ENCODE results near the gene SLC39A8. TPM values are rescaled to one million over a fixed set of nuclear protein-coding genes. Genes with fewer than 3 reads are reported as not detected.

The SLC39A8 gene
- polyA plus RNA-seq, 4 donors: 2.5 to 15.0 (median 6.2) TPM

DNA sequence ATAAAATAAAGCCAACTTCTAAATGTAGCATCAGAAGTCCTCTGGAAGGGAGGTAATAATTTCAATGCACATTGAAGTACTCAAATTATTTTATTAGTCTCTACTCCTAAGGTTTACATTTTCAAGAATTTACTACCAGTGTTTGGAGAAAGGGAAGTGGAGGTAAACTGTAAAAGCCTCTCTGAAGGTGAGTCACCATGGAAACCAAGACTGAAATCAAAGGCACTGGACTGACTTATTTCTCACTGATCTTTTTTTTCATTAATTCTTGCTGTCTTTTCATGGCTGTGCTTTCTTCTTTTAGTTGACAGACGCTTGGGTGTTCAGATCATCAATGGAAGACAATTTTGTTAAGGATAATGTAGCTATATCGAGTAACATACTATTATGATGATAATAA lies 9.7 kb downstream of the SLC39A8 start:
- DNase-seq (no peak), FAIRE-seq (no peak)
- Histone ChIP-seq H3K27me3 (ENCODE audit: control insufficient read depth in 3 of 3, insufficient read depth in 3 of 3, low read length in 3 of 3) (no peaks in the 10 kb centered on the region), H3K27ac (ENCODE audit: low read depth in 1 of 3, low read length in 2 of 3) (no peak overlapping the region), H3K36me3 (ENCODE audit: control insufficient read depth in 3 of 3, insufficient read depth in 2 of 3, low read depth in 1 of 3, low read length in 3 of 3) (no peaks in the 10 kb centered on the region), H3K9me3 (ENCODE audit: control insufficient read depth in 2 of 2, insufficient read depth in 1 of 2, low read depth in 1 of 2, low read length in 1 of 2) (no peaks in the 10 kb centered on the region), H3K4me1 (ENCODE audit: control insufficient read depth in 3 of 3, insufficient read depth in 2 of 3, low read depth in 1 of 3, low read length in 2 of 3) (no peaks in the 10 kb centered on the region), H3K4me3 (ENCODE audit: low read depth in 1 of 3, low read length in 3 of 3) (no peak overlapping the region)
- 94 to 98% (median 97%) methylated on average over 2 of the region's 2 CpGs for WGBS, 3 donors

DNA sequence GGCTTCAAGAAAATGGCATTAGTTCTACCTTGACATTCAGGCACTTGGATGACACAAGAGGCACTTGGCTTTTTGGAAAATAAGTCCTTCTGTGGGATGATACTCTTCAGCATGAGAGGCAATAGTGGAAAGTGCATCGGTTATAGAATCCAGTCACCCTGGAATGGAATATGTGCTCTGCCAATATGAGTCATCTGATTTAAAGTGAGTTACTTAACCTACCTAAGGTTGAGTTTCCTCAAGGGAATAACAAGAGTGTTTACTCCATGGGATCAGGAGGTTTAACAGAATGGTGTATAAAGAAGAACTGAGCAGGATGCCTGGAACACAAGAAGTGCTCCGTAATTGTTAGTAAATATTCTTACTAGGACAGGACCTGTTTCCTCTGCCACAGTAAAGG lies 10.7 kb downstream of the SLC39A8 start:
- no peaks in the 10 kb centered on the region for H3K9me3 ChIP-seq (ENCODE audit: control insufficient read depth in 2 of 2, insufficient read depth in 1 of 2, low read depth in 1 of 2, low read length in 1 of 2)
- no peaks in the 10 kb centered on the region for H3K36me3 ChIP-seq (ENCODE audit: control insufficient read depth in 3 of 3, insufficient read depth in 2 of 3, low read depth in 1 of 3, low read length in 3 of 3)
- no peak overlapping the region for H3K27ac ChIP-seq (ENCODE audit: low read depth in 1 of 3, low read length in 2 of 3)
- no peak for FAIRE-seq
- H3K27me3 ChIP-seq (ENCODE audit: control insufficient read depth in 3 of 3, insufficient read depth in 3 of 3, low read length in 3 of 3): no peaks in the 10 kb centered on the region
- no peaks in the 10 kb centered on the region for H3K4me1 ChIP-seq (ENCODE audit: control insufficient read depth in 3 of 3, insufficient read depth in 2 of 3, low read depth in 1 of 3, low read length in 2 of 3)
- no peak for DNase-seq
- H3K4me3 ChIP-seq (ENCODE audit: low read depth in 1 of 3, low read length in 3 of 3): no peak overlapping the region
- 92 to 94% (median 93%) methylated on average over 2 of the region's 2 CpGs for WGBS, 3 donors

DNA sequence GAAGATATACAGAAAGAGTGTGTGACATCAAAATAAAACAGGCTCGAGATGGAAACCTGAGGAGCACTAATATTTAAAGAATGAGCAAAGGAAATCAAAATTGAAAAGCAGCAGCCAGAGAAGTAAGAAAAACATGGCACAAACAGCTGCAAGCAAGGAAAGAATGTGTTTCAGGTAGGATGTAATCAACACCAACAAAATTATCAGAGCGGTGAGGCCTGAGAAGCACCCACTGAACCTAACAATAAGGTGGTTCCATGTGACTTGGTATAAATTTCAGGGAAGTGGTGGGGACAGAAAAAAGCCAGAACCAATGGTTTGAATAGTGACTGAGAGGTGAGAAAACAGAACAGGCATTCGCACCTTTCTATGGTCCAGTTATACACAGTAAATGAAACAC lies 11.5 kb downstream of the SLC39A8 start:
- no peaks in the 10 kb centered on the region for H3K36me3 ChIP-seq (ENCODE audit: control insufficient read depth in 3 of 3, insufficient read depth in 2 of 3, low read depth in 1 of 3, low read length in 3 of 3)
- no peaks in the 10 kb centered on the region for H3K27me3 ChIP-seq (ENCODE audit: control insufficient read depth in 3 of 3, insufficient read depth in 3 of 3, low read length in 3 of 3)
- H3K4me3 ChIP-seq (ENCODE audit: low read depth in 1 of 3, low read length in 3 of 3): no peak overlapping the region
- 92 to 97% (median 96%) methylated on average over 3 of the region's 3 CpGs for WGBS, 3 donors
- no peak for FAIRE-seq
- H3K4me1 ChIP-seq (ENCODE audit: control insufficient read depth in 3 of 3, insufficient read depth in 2 of 3, low read depth in 1 of 3, low read length in 2 of 3): no peaks in the 10 kb centered on the region
- H3K9me3 ChIP-seq (ENCODE audit: control insufficient read depth in 2 of 2, insufficient read depth in 1 of 2, low read depth in 1 of 2, low read length in 1 of 2): no peaks in the 10 kb centered on the region
- DNase-seq: no peak
- H3K27ac ChIP-seq (ENCODE audit: low read depth in 1 of 3, low read length in 2 of 3): no peak overlapping the region

- DNase-seq: no peak
- WGBS, 3 donors: 63 to 85% (median 75%) methylated on average over 1 of the region's 1 CpG
- Histone ChIP-seq H3K4me1 (ENCODE audit: control insufficient read depth in 3 of 3, insufficient read depth in 2 of 3, low read depth in 1 of 3, low read length in 2 of 3) (no peaks in the 10 kb centered on the region), H3K27ac (ENCODE audit: low read depth in 1 of 3, low read length in 2 of 3) (no peak overlapping the region), H3K36me3 (ENCODE audit: control insufficient read depth in 3 of 3, insufficient read depth in 2 of 3, low read depth in 1 of 3, low read length in 3 of 3) (no peaks in the 10 kb centered on the region), H3K4me3 (ENCODE audit: low read depth in 1 of 3, low read length in 3 of 3) (no peak overlapping the region), H3K9me3 (ENCODE audit: control insufficient read depth in 2 of 2, insufficient read depth in 1 of 2, low read depth in 1 of 2, low read length in 1 of 2) (no peaks in the 10 kb centered on the region), H3K27me3 (ENCODE audit: control insufficient read depth in 3 of 3, insufficient read depth in 3 of 3, low read length in 3 of 3) (no peaks in the 10 kb centered on the region)
- FAIRE-seq: no peak
Observed at GRCh38 chr4:102328045-102328444, 17.2 kb downstream of the SLC39A8 start.

DNA sequence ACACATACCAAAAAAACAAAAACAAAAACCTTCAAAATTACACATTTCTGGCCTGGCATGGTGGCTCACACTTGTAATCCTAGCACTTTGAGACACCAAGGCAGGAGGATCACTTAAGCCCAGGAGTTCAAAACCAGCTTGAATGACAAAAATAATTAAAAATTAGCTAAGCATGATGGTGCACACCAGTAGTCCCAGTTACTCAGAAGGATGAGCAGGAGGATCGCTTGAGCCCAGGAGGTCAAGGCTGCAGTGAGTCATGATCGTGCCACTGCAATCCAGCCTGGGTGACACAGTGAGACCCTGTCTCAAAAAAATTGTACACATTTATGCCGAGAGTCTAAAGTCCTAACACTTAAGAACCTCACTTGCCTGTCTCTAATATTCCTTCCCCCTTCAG lies 18.3 kb downstream of the SLC39A8 start:
- 95 to 97% (median 96%) methylated on average over 3 of the region's 3 CpGs for WGBS, 3 donors
- DNase-seq (no peak), FAIRE-seq (no peak)
- Histone ChIP-seq H3K36me3 (ENCODE audit: control insufficient read depth in 3 of 3, insufficient read depth in 2 of 3, low read depth in 1 of 3, low read length in 3 of 3) (no peaks in the 10 kb centered on the region), H3K27me3 (ENCODE audit: control insufficient read depth in 3 of 3, insufficient read depth in 3 of 3, low read length in 3 of 3) (no peaks in the 10 kb centered on the region), H3K4me1 (ENCODE audit: control insufficient read depth in 3 of 3, insufficient read depth in 2 of 3, low read depth in 1 of 3, low read length in 2 of 3) (no peaks in the 10 kb centered on the region), H3K9me3 (ENCODE audit: control insufficient read depth in 2 of 2, insufficient read depth in 1 of 2, low read depth in 1 of 2, low read length in 1 of 2) (no peaks in the 10 kb centered on the region), H3K4me3 (ENCODE audit: low read depth in 1 of 3, low read length in 3 of 3) (no peak overlapping the region), H3K27ac (ENCODE audit: low read depth in 1 of 3, low read length in 2 of 3) (no peak overlapping the region)

DNA sequence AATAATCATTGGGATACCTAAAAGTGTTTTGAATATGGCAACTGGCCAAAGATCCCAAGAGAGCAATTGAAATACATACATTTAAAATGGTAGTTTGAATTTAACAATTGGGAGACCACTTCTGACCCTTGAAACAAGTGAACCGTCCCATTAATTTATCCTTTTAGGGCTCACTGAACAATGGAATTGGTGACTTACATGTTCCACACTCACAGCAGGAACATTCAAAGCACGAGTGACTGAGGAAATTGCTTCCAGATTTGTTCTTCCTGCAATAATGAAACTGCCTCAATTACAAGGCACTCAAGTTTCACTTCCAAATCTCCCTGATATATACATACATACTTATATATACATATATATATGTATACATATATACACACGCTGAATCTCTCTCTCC lies 20.6 kb downstream of the SLC39A8 start:
- H3K4me3 ChIP-seq (ENCODE audit: low read depth in 1 of 3, low read length in 3 of 3): no peak overlapping the region
- FAIRE-seq: no peak
- no peaks in the 10 kb centered on the region for H3K36me3 ChIP-seq (ENCODE audit: control insufficient read depth in 3 of 3, insufficient read depth in 2 of 3, low read depth in 1 of 3, low read length in 3 of 3)
- 57 to 73% (median 67%) methylated on average over 3 of the region's 3 CpGs for WGBS, 3 donors
- no peaks in the 10 kb centered on the region for H3K4me1 ChIP-seq (ENCODE audit: control insufficient read depth in 3 of 3, insufficient read depth in 2 of 3, low read depth in 1 of 3, low read length in 2 of 3)
- no peak overlapping the region for H3K27ac ChIP-seq (ENCODE audit: low read depth in 1 of 3, low read length in 2 of 3)
- H3K9me3 ChIP-seq (ENCODE audit: control insufficient read depth in 2 of 2, insufficient read depth in 1 of 2, low read depth in 1 of 2, low read length in 1 of 2): no peaks in the 10 kb centered on the region
- H3K27me3 ChIP-seq (ENCODE audit: control insufficient read depth in 3 of 3, insufficient read depth in 3 of 3, low read length in 3 of 3): no peaks in the 10 kb centered on the region
- DNase-seq: no peak

- WGBS, 3 donors: 96 to 100% (median 98%) methylated on average over 2 of the region's 2 CpGs
- Histone ChIP-seq H3K4me3 (ENCODE audit: low read depth in 1 of 3, low read length in 3 of 3) (no peak overlapping the region), H3K9me3 (ENCODE audit: control insufficient read depth in 2 of 2, insufficient read depth in 1 of 2, low read depth in 1 of 2, low read length in 1 of 2) (no peaks in the 10 kb centered on the region), H3K27ac (ENCODE audit: low read depth in 1 of 3, low read length in 2 of 3) (no peak overlapping the region), H3K27me3 (ENCODE audit: control insufficient read depth in 3 of 3, insufficient read depth in 3 of 3, low read length in 3 of 3) (no peaks in the 10 kb centered on the region), H3K4me1 (ENCODE audit: control insufficient read depth in 3 of 3, insufficient read depth in 2 of 3, low read depth in 1 of 3, low read length in 2 of 3) (no peaks in the 10 kb centered on the region), H3K36me3 (ENCODE audit: control insufficient read depth in 3 of 3, insufficient read depth in 2 of 3, low read depth in 1 of 3, low read length in 3 of 3) (no peaks in the 10 kb centered on the region)
- no peak for DNase-seq
- no peak for FAIRE-seq
Observed at GRCh38 chr4:102322736-102323135, 22.5 kb downstream of the SLC39A8 start.

DNA sequence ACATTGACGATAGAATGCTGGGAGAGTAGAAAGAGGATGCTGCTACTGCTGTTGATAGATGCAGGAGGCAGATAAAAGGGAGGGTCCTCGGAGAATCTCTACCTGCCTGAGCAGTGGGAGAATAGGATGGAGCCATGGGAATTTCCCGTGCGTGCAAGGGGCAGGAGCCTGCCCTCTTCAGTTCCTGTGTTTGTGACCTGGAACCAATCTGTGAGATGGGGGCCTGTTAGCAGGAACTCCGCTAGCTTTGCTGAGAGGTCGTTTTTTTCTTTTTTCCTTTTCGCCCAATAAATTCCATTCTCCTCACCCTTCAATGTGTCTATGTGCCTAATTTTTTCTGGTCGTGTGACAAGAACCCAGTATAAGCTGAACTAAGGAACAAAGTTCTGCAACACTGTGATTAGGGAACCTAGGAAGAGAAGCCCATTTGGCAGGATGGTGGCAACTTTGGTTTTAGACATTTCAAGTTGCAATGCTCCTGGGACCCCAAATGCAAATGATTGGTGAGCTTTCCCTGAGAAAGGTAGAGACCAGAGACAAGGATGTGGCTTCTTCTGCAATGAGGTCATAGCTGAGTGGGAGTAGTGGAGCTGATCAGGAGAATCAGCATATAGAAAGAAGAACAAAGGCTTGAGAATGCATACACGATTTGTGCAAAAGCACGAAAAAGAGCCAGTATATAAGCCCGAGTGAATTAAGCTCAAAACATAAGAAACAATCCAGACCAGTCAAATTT lies 23.9 kb downstream of the SLC39A8 start:
- no peak overlapping the region for H3K4me3 ChIP-seq (ENCODE audit: low read depth in 1 of 3, low read length in 3 of 3)
- no peaks in the 10 kb centered on the region for H3K36me3 ChIP-seq (ENCODE audit: control insufficient read depth in 3 of 3, insufficient read depth in 2 of 3, low read depth in 1 of 3, low read length in 3 of 3)
- DNase-seq: no peak
- no peak for FAIRE-seq
- no peaks in the 10 kb centered on the region for H3K9me3 ChIP-seq (ENCODE audit: control insufficient read depth in 2 of 2, insufficient read depth in 1 of 2, low read depth in 1 of 2, low read length in 1 of 2)
- H3K4me1 ChIP-seq (ENCODE audit: control insufficient read depth in 3 of 3, insufficient read depth in 2 of 3, low read depth in 1 of 3, low read length in 2 of 3): no peaks in the 10 kb centered on the region
- H3K27me3 ChIP-seq (ENCODE audit: control insufficient read depth in 3 of 3, insufficient read depth in 3 of 3, low read length in 3 of 3): no peaks in the 10 kb centered on the region
- no peak overlapping the region for H3K27ac ChIP-seq (ENCODE audit: low read depth in 1 of 3, low read length in 2 of 3)
- 87 to 92% (median 89%) methylated on average over 11 of the region's 11 CpGs for WGBS, 3 donors

DNA sequence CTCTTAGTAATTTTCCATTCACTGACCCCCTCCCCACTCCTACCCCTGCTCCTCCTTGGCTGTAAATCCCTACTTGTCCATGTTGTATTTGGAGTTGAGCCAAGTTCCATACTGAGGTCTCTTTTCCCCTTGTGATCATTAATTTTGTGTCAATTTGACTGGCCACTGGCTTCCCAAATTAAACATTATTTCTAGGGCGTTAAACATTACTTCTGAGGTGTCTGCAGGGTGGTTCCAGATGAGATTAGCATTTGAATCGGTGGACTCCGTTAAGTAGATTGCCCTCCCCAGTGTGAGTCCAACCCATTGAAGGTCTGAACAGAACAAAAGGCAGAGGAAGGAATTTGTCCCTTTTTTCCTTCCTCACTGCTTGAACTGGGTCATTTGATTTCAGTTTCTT lies 25.7 kb downstream of the SLC39A8 start:
- H3K4me3 ChIP-seq (ENCODE audit: low read depth in 1 of 3, low read length in 3 of 3): no peak overlapping the region
- 70 to 91% (median 91%) methylated on average over 3 of the region's 3 CpGs for WGBS, 3 donors

More for the DNA sequence above, 25.7 kb downstream of the SLC39A8 start:
- Histone ChIP-seq H3K4me1 (ENCODE audit: control insufficient read depth in 3 of 3, insufficient read depth in 2 of 3, low read depth in 1 of 3, low read length in 2 of 3) (no peaks in the 10 kb centered on the region), H3K27me3 (ENCODE audit: control insufficient read depth in 3 of 3, insufficient read depth in 3 of 3, low read length in 3 of 3) (no peaks in the 10 kb centered on the region), H3K27ac (ENCODE audit: low read depth in 1 of 3, low read length in 2 of 3) (no peak overlapping the region), H3K9me3 (ENCODE audit: control insufficient read depth in 2 of 2, insufficient read depth in 1 of 2, low read depth in 1 of 2, low read length in 1 of 2) (no peaks in the 10 kb centered on the region), H3K36me3 (ENCODE audit: control insufficient read depth in 3 of 3, insufficient read depth in 2 of 3, low read depth in 1 of 3, low read length in 3 of 3) (no peaks in the 10 kb centered on the region)
- FAIRE-seq (no peak), DNase-seq (no peak)

Measured in small intestine (tissue), 7 donors.